Stimulated activated CD8-positive, alpha-beta memory T cell treated with anti-CD3 and anti-CD28 coated beads, Interleukin-7, amount 100 ng/mL, for 1 hour (primary cell): Measurements from ENCODE around the gene DIP2C.

ENCODE experiments used
- DNase-seq, 2 donors: peaks; one replicate each; pipeline ENCODE4 v3.0.0-alpha.2; 2020; ENCODE audit warnings: low read depth in 2 of 2

DIP2C gene

GRCh38 chr10:676178-676577, 13.3 kb downstream of the DIP2C start:
- no peak for DNase-seq

GRCh38 chr10:675532-675931, 13.9 kb downstream of the DIP2C start:
- no peak for DNase-seq

- no peak for DNase-seq
Observed at GRCh38 chr10:673492-673891, 16.0 kb downstream of the DIP2C start.

GRCh38 chr10:672992-673391, 16.5 kb downstream of the DIP2C start:
- DNase-seq: no peak

- DNase-seq: no peak
Observed at GRCh38 chr10:672203-672602, 17.3 kb downstream of the DIP2C start.

- no peak for DNase-seq
Observed at GRCh38 chr10:670990-671389, 18.5 kb downstream of the DIP2C start.

GRCh38 chr10:670038-670437, 19.4 kb downstream of the DIP2C start:
- no peak for DNase-seq

- no peak for DNase-seq
Observed at GRCh38 chr10:668786-669485, 20.5 kb downstream of the DIP2C start.

GRCh38 chr10:667602-668143, 21.8 kb downstream of the DIP2C start:
- no peak for DNase-seq

- DNase-seq: no peak
Observed at GRCh38 chr10:667096-667495, 22.4 kb downstream of the DIP2C start.

- no peak for DNase-seq
Observed at GRCh38 chr10:666237-667012, 23.0 kb downstream of the DIP2C start.

GRCh38 chr10:665579-666091, 23.8 kb downstream of the DIP2C start:
- DNase-seq: no peak

GRCh38 chr10:664893-665292, 24.6 kb downstream of the DIP2C start:
- DNase-seq: no peak

GRCh38 chr10:664301-664700, 25.2 kb downstream of the DIP2C start:
- no peak for DNase-seq

GRCh38 chr10:663831-664251, 25.6 kb downstream of the DIP2C start:
- DNase-seq: no peak

GRCh38 chr10:663466-663751, 26.1 kb downstream of the DIP2C start:
- no peak for DNase-seq

- no peak for DNase-seq
Observed at GRCh38 chr10:662686-663465, 26.6 kb downstream of the DIP2C start.

GRCh38 chr10:662223-662605, 27.3 kb downstream of the DIP2C start:
- DNase-seq: no peak

GRCh38 chr10:661597-662222, 27.8 kb downstream of the DIP2C start:
- no peak for DNase-seq

GRCh38 chr10:660970-661596, 28.4 kb downstream of the DIP2C start:
- no peak for DNase-seq

- no peak for DNase-seq
Observed at GRCh38 chr10:660413-660969, 29.0 kb downstream of the DIP2C start.
